Bone marrow (tissue), 2 donors: ENCODE measurements around the gene CAMK1D.
"Not testable (repeated sequence)": the region's sequence is repeated elsewhere in the genome, so short reads cannot be mapped to it uniquely, and the experiment has no call there.

Source experiments
- DNase-seq, 2 donors: peaks; one replicate each; lab custom pipeline; 2025; lab: John Stamatoyannopoulos, UW

Gene CAMK1D

DNA sequence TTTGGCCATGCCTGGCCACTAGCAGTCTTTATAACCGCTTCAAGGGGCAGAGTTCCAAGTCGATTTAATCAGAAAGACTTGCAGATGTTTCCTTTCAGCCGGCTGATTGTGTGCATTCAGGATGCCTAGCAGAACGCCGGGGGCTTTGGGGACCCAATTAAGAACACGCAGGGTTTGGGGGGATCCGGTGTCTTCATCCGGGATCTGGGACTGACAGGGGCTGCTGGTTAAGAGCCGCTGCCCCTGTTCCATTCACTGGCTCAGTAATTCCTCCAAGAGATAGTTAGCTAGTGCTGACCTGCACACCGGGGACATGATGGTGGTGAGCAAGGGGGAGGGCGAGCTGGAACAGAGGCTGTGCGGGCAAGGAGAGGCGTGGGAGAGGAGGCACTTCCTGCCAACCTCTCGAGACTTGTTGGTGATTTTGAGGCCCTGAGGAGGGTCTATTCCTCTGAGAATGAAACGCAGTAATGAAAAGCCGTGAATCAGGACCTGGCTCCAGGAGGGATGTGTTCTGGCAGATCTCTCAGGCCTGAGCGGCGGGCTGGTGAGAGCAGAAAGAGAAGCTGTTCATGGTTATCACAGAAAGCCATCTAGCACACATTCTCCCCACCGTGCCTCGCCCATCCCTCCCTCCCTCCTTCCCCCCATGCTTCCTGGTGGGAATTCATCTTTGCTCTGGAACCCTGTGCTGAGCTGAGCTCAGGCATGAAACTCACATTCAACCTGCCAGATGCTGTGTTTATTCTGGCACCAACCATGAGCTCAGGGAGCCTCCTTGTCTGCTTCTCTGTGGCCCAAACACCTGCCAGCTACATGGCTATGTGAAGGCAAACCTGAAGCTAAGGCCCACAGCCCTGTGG is 500.2 kb downstream of the CAMK1D start:
- no peak for DNase-seq

DNA sequence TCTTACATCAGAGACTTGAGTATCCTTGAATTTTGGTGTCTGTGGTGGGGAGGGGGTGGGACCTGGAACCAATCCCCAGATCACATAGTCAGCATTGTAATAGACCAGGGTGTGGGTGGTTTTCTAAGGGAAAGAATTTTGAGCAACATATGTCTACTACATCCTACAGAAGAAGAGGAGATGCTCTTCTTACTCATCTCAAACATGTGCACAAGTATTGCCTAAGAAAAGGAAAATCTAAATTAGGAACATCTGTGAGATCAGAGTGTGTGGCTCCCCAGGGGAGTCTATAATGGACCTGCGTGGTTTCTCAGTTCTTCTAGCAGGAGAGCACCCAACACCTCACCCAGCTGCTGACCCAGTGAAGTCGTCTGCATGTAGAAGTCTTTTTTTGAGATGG is 503.3 kb downstream of the CAMK1D start:
- DNase-seq, result no peak

DNA sequence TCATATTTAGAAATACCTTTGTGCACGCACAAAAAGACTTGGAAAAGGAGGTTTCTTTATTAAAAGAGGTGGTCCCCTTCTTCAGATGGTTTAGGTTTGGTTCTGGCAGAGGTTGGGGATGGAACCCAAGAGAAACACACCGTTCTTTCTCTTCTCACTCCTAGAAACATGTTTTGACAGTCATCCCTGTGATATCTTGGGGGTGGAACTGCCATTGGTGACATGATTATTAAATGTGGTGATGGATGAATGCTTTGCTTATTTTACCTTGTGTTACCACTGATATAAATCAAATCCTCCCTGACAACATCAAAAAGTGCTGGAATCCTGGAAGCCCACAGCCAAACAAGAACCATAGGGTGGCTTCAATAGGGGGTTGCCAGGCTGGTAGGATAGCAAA is 505.6 kb downstream of the CAMK1D start:
- no peak for DNase-seq

DNA sequence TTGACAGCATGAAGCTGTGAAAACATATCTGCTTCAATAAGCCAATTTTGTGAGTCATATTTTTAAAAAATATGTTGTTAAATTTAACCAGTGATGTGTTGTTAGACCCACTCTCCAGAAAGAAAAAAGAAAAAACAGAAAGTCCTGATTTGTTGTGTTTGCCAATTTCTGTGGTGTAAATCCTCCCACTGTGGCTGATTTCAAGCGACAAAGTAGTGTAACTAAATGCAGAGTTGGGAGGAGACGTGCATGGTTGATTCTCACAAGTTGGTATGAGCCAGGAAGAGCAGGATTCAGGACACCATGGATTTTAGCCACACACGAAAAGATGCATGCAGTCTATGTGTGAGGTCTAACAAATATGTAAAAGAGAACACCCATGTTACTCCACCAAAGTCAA is 513.1 kb downstream of the CAMK1D start:
- no peak for DNase-seq

DNA sequence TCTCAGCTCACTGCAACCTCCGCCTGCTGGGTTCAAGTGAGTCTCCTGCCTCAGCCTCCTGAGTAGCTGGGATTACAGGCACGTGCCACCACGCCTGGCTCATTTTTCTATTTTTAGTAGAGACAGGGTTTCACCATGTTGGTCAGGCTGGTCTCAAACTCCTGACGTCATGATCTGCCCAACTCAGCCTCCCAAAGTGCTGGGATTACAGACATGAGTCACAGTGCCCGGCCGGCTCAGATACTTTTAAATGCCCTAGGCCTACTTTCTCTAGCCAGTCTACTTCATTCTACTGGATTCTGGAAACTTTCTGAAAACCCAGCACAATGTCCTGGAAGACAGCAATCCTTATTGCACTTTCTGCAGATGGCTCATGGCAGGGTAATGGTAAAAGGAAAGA is 516.2 kb downstream of the CAMK1D start:
- DNase-seq, result not testable (repeated sequence)

DNA sequence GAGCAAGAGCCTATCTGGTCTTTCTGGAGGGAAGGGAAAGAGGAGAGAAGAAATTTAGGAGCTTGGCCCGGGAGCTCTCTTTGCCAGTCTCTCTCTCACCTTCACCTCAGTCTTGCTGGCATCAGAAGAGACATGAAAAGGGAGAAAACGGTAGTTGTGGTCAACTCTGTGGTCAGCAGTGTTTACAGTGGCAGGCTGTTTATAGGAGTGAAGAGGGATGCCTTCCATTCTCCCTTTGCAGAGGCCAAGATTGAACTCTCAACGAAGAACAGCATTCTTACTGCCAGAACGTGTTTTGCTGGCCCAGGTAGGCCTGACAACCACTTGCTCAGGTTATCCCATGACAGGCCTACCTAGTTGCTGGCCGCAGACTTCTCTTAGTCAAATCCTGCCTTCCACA is 518.9 kb downstream of the CAMK1D start:
- no peak for DNase-seq

DNA sequence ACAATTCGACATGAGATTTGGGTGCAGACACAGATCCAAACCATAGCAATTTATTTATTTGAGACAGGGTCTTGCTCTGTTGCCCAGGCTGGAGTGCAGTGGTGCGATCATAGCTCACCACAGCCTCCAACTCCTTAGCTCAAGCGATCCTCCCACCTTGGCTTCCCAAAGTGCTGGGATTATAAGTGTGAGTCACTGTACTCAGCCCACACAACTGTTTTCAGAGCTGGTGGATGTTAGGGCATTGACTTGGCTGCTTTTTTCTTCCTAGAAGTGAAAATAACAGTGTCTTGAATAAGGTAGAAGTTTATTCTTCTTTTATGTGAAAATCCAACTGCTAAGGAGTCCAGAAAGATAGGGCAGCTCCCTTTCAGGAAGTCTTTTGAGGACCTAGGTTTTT is 520.1 kb downstream of the CAMK1D start:
- no peak for DNase-seq

DNA sequence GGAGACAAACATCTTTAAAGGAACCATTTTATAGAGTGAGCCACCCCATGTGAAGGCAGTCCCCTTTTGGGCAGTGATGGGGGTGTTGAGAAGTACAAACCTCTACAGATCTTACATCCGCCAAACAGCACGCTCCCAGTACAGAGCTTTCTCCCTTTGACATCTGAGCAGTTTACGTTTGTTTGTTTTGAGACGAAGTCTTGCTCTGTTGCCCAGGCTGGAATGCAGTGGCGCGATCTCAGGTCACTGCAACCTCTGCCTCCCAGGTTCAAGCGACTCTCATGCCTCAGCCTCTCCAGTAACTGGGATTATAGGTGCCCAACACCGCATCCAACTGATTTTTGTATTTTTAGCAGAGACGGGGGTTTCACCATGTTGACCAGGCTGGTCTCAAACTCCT is 523.2 kb downstream of the CAMK1D start:
- no peak for DNase-seq

DNA sequence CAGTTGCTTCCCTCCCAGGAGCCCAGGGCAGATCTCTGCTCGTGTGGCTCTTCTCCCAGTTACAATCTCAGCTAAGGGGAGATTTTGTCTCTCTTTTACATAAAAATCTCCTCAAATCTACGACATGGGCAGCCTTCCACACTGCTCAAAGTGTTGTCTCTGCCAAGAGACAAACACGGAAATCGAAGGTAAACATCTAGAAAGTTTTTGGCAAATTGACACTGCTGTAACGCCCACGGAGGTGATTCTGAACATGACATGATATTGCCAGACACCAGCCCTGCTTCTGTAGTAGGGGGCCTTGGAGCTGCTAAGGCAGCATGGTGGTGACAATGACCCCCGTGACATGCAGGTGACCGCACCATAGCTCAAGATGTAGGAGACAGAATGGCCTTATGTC is 523.8 kb downstream of the CAMK1D start:
- DNase-seq, result no peak

DNA sequence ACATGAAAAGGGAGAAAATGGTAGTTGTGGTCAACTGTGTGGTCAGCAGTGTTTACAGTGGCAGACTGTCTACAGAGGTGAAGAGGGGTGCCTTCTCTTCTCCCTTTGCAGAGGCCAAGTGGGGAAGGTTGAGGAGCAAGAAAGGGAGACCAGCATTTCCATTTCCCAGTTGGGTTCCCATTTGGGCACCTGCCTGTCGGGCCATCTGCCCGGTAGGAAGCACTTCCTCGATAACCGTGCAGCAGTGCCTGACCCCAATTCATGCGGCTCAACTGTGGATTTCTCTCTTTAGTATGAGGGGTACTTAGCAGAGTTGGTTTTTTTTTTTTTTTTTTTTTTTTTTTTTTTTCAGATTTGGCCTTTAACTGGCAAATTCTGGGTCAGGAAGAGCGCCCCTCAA is 525.2 kb downstream of the CAMK1D start:
- no peak for DNase-seq

DNA sequence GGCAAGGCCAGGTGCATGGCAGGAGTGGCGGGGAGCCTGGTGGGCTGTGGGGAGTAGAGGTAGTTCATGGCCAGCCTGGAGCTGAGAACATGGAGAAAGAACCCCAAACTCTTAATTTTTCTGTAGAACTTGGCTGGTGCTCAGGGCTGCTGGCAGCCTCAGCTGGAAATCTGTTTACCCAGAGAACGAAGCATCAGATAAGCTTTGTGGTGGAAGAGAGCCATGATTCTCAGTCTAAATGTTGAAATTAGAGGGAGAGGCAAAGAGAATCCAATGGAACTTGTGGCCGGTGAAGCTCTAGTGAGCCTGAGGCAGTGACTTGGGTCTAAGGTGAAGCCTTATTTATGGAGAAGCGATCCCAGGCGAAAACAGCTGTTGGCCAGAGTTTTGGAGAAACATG is 525.8 kb downstream of the CAMK1D start:
- DNase-seq, result no peak

DNA sequence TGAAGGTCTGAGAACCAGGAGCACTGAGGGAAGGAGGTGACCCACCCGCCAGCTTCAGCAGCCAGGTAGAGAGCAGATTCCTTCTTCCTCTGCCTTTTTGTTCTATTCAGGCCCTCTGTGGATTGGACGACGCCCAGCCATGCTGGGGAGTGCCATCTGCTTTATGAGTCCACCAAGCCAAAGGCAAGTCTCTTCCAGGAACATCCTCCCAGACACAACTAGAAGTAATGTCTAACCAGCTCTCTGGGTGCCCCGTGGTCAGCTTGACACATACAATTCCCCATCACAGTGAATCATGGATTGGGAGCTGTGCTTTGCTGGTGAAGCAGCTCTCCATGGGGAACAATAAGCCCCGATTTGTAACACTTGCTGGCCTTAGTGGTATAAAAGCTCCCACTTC is 526.9 kb downstream of the CAMK1D start:
- DNase-seq, result no peak

DNA sequence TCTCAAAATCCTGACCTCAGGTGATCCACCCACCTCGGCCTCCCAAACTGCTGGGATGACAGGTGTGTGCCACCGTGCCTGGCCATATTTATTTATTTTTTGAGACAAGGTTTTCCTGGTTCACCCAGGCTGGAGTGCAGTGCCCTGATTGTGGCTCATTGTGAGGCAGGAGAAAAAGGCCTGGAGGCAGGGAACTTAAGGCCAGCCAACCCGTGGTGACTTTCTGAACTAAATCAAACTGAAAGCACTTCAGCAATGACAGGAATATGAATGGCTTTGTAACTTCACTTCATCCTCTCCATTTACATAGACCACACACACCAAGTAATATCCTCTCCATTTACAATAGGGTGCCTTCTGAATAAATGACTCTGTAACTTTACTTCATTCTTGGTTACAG is 527.8 kb downstream of the CAMK1D start:
- no peak for DNase-seq

DNA sequence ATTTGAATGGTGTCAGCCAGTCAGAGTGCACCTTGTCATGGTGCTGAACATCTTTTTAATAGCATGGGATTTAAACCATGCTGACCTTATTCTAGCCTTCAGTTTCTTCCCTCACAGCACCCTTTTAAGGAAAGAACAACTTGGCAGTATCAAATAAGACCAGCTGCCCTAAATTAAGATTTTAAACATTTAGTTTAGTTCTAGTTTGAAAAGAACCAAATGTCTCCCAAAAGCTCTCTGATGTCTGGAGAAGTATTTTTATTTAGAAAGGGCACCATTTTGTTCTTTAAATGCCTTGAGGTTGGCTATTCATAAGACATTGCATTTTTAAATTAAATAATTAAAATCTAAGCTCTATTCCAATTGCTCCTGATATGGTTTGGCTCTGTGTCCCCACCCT is 531.1 kb downstream of the CAMK1D start:
- no peak for DNase-seq

DNA sequence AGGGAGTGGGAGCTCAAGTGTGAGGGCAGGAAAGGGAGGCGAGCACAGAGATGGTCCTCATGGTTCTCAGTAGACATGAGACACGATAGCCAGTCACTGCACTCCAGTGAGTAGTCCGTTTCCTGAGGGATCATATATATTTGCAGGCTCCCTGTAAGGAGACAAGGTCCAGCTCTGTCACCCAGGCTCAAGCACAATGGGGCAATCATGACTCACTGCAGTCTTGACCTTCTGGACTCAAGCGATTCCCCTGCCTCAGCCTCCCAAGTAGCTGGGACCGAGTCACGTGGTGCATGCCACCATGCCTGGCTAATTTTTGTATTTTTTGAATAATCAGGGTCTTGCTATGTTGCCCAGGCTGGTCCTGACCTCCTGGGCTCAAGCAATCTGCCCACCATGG is 535.5 kb downstream of the CAMK1D start:
- DNase-seq, result no peak
